ENCODE data around the gene ASH1L.

Gene ASH1L

DNA sequence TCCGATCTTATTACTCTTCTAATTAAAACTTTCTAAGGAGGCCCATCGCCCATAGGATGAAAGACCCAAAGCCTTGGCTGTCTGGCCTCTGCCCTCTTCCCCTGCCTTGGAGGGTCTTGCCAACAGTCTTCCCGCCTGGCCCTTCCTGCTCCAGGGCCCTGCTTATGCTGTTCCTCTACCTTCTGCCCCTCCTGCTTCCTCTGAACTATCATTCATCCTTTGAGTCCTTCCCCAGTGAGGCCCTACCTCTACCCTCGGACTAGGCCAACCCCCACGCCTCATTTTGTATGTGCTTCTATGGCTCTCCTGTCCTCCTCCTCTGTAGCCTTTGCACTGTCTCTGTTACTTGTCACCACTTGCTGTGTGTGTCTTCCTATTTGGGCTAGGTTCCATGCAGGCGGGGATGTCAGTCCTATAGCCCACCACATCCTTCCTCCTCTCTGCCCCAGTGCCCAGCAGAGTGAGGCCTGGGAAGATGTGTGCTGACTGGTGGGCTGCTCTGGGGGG is 236.5 kb downstream of the ASH1L start:
- no peak for DNase-seq

DNA sequence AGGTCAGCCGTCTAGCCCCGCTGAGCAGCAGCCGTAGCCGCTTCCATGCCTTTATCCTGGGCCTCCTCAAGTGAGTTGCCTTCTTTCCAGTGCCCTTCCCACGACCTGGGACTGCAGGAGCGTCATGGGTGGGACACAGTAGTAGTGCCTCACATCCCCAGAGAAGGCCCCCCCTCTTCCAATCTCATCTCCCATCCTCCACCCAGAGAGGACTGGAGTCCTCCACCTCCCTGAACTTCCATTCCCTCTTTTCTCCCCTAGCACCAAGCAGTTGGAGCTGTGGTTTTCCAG is 237.1 kb downstream of the ASH1L start:
- DNase-seq = no peak

DNA sequence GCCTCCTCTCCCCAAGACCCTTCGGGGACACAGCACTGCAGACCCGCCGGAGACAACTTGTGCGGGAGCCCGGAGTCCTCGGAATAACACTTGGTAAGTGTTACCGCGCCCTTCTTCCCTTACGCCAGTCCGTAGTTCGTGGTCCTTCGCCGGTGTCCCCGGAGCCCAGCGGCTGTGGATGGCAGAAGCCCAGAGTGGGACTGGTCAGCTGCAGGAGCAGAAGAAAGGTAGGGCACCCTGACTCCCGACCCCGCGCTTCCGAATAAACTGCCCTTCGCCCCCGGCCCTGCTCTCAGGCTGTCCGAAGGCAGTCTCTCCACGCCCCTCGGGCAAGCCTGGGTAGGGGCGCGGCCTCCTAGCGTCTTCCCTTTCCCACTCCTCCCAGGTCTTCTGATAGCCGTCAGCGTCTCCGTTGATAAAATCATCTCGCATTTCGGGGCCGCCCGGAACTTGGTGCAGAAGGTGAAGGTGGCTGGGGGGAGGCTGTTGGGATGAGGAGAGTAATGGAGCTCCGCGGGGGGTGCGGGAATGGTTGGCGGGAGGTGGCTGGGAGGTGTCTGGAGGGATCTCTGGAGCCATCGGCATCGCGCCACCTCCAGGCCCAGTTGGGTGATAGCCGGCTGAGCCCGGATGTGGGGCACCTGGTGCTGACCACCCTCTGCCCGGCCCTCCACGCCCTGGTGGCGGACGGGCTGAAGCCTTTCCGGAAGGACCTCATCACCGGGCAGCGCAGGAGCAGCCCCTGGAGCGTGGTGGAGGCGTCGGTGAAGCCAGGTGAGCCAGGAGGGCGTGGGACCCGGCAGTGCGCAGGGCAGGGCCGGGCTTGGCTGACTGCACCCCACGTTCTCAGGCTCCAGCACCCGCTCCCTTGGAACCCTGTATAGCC is 237.6 kb downstream of the ASH1L start:
- DNase-seq = no peak

DNA sequence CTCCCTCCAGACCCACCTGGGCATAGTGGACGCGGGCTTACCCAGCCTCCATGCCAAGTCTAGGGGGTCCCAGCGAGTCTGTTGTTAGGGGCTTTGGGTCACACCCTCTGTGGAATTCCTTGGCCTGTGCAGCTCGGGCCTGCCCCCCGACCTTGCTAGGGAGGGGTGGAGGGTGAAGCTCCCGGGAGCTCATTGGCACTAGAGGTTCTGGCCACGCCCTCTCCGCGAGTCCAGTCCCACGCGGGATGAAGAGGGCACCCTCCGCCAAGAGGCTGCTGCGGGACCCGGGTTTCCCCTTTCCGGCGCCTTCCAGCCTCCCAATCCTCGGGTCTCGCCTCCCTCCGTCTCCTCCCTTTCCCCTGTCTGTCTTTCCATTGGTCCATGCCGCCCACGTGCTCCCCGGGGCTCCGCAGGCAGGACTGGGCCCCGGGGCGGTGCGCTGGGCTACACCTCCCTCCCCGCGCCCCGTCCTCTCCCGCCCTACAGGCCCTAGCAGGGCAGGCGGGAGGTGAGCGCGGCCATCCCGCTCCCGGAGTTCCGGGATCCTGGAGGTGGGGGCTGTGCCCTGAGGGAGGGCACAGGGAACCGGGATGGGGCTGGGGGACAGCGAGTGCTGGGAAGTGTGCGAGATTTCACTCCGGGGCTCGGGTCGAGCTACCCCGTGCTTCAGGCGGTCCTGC is 238.4 kb downstream of the ASH1L start:
- peak; percentile 94 for DNase-seq

DNA sequence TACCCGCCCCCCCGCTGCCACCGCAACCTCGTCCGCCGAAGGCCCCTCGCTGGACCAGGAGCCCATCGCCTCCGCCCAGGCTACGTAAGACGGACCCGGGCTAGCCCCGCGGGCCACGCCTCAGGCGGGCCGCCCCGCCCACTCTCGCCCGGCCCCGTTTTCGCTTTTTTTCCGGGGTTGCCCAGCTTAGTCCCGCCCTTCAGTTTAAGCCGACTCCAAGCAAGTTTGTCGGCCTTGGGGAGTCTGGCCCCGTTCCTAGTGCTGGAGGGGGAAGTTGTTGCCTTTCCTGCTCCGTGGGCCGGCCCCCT is 238.9 kb downstream of the ASH1L start:
- DNase-seq = peak; percentile 92

DNA sequence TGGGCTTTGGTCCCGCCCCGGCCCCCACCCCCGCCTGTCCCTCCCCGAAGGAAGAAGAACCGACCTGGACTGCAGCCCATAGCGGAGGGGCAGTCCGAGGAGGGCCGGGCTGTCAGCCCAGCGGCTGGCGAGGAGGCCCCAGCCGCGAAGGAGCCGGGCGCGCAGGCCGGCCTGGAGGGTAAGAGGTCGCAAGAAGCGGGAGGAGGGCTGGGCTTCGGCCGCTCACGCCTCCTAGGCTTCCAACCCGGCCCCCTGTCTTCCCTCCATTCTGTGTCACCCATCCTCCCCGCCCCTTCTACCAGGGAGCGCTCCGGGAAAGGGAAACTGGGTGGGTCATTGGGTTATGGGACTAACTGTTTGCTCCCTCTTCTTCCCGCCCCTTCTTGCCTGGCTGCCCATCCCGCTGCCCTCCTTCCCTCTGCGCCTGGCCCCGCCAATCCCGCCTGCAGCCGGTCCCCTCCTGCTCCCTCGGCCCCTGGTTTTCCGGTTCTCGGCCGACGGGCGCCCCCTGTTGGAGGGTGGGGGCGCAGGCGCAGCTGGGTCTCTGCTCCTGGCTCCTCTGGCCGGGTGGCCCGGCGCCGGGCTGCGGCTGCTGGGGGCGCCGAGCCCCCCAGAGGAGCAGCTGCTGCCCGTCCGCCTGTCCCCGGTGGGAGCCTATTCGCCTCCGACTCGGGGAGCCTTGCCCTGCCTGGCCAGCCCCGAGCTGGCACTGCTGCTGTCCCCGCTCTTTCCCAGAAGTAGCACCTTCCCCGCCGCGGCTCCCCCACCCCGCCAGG is 239.5 kb downstream of the ASH1L start:
- peak; percentile 98 for DNase-seq

DNA sequence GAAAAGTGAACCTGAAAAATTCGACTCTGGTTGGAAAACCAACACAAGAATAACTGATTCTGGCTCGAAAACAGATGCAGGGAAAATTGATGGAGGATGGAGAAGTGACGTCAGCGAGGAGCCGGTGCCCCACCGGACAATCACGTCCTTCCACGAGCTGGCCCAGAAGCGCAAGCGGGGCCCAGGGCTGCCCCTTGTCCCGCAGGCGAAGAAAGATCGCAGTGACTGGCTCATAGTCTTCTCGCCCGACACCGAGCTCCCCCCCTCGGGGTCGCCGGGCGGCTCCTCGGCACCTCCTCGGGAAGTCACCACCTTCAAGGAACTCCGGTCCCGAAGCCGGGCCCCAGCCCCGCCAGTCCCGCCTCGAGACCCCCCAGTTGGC is 240.0 kb downstream of the ASH1L start:
- no peak for DNase-seq

DNA sequence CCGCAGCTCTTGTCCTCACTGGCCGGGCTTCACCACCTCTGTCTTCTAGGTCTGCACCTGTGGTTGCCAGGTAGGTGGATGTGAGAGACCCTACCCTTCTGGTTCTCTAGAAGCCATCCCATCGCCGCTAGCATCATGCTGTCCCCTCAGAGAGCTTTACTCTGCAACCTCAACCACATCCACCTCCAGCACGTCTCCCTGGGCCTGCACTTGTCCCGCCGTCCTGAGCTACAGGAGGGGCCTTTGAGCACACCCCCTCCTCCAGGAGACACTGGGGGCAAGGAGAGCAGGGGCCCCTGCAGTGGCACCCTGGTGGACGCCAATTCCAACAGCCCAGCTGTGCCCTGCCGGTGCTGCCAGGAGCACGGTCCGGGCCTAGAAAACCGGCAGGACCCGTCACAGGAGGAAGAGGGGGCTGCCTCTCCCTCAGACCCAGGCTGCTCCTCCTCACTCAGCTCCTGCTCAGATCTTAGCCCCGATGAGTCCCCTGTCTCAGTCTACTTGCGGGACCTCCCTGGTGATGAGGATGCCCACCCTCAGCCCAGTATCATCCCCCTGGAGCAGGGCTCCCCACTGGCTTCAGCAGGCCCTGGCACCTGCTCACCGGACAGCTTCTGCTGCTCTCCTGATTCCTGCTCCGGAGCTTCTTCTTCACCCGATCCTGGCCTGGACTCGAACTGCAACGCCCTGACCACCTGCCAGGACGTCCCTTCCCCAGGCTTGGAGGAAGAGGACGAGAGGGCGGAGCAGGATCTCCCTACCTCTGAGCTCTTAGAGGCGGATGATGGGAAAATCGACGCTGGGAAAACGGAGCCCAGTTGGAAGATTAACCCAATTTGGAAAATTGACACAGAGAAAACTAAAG is 240.7 kb downstream of the ASH1L start:
- no peak for DNase-seq

DNA sequence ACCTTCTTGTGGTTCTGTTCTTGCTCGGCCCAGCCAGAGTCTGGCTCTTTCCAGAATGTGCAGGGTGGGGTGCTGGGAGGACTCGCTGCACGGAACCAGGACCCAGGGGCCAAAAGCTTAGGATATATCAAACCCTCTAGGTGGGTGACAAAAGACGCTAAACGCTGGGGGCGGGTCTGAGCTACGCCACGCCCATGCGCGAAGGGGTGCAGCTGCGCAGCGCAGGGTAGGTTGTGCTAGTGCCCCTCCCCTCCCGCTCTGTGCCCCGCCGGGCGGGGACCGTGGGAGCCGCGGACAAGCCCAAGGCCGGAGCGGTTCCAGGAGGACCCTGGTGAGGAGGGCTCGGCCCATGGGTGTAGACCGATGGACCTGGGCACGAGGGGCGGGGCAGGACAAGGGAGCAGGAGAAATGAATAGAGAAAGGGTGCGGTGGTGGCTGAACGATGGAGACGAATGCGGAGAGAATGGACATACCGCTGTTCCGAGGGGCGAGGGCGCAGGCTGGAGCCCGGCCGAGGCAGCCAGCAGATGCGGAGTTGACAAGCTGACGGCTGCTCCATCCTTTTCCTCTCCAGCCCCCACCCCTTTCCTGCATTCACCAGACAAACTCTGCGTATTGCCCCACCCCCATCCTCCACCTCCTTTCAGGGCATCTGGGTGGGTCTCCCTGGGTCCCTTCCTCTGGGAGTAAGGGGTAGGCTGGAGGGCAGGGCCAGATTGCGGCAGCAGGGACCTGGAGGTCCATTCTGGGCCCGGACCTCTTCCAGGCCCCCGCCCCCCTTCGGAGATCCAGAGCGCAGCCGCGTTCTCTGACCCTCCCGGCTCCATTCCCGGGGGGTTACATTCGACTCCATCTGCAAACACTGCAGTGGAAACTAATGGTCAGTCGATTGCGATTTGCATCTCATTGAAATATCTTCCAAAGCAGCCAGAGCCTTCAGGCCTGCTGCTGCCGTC is 241.7 kb downstream of the ASH1L start, which contains the start of gene RUSC1:
Gene RUSC1 (plus strand): TSS at position 234 of the 957 bp plus-strand sequence. CDS start 880 bp downstream, outside the sequence.
- peak; percentile 88 for DNase-seq

DNA sequence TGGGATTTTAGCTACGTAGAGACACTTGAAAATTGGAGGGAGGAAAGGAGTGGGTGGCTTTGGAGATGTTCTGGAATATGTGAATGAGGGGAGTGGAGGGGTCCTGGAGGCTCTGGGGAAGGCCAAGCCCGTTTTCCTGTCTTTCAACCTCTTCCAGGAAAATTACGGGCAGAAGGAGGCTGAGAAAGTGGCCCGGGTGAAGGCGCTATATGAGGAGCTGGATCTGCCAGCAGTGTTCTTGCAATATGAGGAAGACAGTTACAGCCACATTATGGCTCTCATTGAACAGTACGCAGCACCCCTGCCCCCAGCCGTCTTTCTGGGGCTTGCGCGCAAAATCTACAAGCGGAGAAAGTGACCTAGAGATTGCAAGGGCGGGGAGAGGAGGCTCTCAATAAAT is 242.4 kb downstream of the ASH1L start:
- DNase-seq = no peak

DNA sequence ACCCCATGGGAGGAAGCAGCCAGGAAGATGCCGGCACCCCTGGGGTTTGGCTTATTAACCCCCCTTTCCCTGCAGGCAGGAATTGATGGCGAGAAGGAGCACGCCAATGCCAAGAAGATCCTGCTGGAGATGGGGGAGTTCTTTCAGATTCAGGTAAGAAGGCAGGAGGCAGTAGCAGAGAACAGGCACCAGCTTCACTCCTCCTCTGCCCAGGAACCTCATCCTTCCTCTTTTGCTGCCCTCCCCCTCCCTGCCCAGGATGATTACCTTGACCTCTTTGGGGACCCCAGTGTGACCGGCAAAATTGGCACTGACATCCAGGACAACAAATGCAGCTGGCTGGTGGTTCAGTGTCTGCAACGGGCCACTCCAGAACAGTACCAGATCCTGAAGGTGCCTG is 243.1 kb downstream of the ASH1L start:
- no peak for DNase-seq

DNA sequence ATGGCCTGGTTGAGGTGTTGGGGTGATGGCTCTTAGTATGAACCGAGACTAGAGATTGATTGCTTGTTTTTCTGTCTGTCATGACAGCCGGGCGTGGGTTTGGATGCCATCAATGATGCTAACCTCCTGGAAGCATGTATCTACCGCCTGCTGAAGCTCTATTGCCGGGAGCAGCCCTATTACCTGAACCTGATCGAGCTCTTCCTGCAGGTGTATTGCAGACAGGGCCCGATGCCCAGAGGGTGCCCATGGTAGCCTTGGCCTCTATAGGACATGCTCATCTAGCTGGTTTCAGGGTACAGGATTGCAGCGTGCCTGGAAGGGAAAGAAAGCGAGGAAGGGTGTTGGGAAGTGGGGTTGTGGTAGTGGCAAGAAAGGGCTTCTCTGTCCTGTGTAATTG is 244.5 kb downstream of the ASH1L start:
- DNase-seq = no peak

DNA sequence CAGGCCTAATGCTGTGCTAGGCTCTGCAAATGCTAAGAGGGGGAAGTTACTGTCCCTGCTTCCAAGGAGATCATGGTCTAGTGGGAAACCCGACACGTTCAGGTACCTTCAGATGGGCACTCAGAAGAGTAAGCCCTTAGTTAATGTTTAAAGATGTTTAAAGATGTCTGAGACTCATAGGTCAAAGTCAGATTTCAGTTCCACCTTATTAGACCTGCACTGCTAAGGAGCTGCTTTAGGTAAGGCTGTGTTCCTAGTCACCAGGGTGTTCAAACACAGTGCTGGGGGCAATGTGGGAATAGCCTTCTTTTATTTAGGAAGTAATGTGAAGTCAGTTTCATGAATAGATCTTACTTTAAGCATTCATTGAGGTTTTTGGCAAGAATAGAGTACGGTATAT is 245.7 kb downstream of the ASH1L start:
- DNase-seq = no peak

DNA sequence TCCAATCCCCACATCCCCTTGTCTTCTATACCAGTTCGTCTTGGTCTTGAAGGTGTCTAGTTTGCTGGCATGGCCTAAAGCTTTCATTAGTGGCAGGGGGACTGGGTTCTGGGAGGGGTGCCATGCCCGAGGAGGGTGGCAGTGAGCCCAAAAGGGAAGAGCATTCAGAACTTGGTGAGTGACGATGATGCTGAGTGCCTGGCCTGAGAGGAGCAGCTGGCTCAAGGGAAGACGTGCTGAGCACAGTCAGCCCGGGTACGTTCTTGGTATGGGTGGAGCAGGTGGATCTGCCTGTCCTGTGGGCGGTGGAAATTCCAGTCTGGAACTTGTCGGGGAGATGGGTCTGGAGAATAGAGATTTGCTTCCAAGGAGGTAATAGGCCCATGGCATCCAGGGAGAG is 249.3 kb downstream of the ASH1L start:
- no peak for DNase-seq

DNA sequence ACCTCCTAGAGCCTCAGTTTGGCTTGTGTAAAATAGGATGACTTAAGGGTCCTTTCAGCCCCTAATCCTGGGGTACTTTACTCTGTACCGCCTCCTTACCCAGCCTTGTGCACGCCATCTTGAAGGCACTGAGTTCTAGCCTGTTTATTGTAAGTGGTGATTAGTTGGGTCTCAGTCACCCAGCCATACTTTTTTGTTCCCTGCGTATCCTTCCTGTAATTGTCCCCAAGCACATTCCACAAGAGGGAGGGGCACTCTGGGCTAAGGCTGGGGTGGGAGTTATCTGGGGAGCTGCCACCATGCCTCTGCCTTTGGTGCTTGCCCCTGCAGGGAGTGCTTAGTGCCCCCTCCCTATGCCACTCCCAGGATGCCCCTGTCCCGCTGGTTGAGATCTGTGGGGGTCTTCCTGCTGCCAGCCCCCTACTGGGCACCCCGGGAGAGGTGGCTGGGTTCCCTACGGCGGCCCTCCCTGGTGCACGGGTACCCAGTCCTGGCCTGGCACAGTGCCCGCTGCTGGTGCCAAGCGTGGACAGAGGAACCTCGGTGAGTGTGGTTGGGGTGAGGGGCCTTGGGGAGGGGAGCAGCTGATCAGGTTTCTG is 253.1 kb downstream of the ASH1L start:
- DNase-seq = no peak

DNA sequence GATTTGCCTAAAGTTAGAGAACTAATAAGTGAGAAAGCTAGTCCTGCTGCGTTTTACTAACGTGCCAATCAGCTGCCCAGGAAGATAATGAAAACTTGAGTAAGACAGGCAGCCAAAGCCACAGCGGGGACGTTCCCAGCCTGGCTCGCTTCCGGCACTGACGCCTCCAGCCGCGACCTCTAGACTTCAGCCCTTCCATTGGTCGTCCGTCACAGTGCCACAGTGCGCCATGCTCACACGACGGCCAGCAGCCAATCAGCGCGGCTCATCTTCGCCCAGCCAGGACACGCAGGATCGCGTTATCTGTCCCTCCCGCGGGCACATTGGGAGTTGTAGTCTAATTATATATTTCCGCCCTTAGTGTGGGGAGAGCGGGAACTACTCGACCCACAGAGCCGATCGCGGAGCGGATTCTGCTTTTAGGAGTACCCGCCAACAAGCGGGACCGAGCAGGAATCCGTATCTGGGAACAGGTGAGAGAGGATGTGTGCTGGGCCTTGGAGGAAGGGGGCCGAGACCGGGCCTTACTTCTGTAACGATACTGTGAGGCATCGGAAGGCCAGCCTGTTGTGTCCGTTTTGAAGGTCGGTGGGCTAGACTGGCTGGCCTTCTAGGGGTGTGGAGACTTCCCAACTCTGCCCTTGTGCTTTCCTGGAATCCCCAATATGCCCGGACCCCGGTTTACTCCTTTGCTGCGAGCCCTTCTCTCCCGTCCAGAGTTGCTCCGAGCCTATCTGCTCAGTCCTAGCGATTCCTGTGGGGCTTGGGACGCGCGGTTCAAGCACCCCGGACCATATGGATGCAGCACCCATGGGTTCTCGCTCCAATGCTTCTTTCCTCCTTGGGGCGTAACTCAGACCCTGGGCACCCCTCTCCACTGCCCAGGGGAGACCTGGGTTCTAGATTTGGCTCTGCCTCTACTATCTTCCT is 253.8 kb downstream of the ASH1L start, which contains the start of gene FDPS:
Gene FDPS (plus strand): TSS at position 374 of the 930 bp plus-strand sequence. CDS start 924 bp downstream, outside the sequence.
- peak; percentile 95 for DNase-seq

DNA sequence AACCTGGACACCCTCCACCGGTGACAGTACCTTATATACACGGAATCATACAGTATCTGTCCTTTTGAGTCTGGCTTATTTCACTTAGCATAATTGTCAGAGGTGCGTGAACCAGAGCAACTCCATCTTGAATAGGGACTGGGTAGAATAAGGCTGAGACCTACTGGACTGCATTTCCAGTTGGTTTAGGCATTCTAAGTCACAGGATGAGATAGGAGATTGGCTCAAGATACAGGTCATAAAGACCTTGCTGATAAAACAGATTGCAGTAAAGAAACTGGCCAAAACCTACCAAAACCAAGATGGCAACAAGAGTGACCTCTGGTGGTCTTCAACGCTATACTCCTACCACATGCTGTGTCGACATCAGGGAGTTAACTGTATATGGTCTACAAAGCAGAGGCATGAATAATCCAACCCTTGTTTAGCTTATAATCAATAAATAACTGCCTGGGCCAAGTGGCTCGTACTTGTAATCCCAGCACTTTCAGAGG is 255.3 kb downstream of the ASH1L start:
- no peak for DNase-seq

DNA sequence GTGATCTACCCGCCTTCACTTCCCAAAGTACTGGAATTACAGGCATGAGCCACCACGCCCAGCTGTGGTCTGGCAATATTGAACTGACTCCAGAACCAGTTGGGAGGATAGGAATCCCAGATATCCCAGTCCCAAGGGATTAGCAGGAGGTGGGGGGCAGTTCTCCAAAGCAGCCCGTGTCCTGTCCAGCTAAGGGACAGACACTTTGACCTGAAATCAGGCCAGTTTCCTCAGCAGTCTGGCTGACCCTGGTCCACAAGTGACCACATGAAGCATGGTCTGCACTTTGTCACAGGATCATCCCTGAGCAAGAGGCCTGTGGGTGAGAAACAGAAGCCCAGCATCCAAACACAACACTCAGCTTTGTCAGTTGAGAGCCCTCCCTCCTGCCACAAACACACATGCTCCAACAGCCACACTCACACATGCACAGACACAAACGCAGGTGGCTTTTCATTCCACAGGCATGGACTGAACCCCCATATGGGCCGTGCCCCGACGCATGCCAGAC is 256.7 kb downstream of the ASH1L start:
- DNase-seq = no peak

DNA sequence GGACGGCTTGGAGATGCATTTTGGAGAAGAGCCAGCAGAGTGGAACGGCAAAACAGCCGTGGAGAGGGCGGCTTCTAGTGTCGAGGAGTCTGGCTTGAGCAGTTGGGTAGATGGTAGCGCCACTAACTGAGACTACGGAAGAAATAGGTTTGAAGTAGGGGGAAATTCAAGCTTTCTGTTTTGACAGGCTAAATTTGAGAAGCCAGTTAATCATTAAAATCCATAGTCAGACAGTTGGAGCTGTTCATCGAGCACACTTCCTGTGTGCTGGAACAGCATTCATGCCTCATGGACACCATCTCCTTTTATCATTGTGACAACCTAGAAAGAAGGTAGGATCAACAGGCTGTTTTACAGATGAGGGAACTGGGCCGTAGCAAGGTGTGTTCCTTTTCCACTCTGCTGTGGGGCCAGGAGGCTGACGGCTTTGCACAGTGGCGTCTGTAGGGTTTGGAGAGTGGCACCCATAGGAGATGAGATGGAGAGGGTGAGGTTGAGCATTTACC is 258.0 kb downstream of the ASH1L start:
- no peak for DNase-seq

Measured in activated CD8-positive, alpha-beta memory T cell treated with anti-CD3 and anti-CD28 coated beads for 24 hours (primary cell).